ENCODE measurements around the gene RIC1. TPM values are rescaled to one million over a fixed set of nuclear protein-coding genes. Genes with fewer than 3 reads are reported as not detected.

RIC1 gene
- total RNA-seq, 1 experiment from 2014 or later: 25.5 TPM

- Histone ChIP-seq H3K36me3 (ENCODE audit: control insufficient read depth in 1 of 2, insufficient read depth in 2 of 2, low read length in 2 of 2) (no peaks in the 10 kb centered on the region), H3K79me2 (ENCODE audit: insufficient read depth, low read length) (no peaks in the 10 kb centered on the region), H3K4me2 (ENCODE audit: low read length) (no peak overlapping the region), H2AFZ (ENCODE audit: low read depth, low read length, poor library complexity, severe bottlenecking) (no peak overlapping the region), H4K20me1 (ENCODE audit: insufficient read depth) (no peaks in the 10 kb centered on the region), H3K9ac (ENCODE audit: low read length) (no peak overlapping the region), H3K4me3 (replicated peaks in 1 of 2; ENCODE audit: low read depth in 1 of 2, low read length in 2 of 2) (no peak overlapping the region), H3K27me3 (ENCODE audit: insufficient read depth, low read length) (no peaks in the 10 kb centered on the region), H3K9me3 (ENCODE audit: control insufficient read depth in 1 of 2, insufficient read depth in 1 of 2, low read depth in 1 of 2, low read length in 2 of 2) (no peaks in the 10 kb centered on the region), H3K4me1 (ENCODE audit: control insufficient read depth in 1 of 2, insufficient read depth in 2 of 2, low read length in 2 of 2) (0 out of 4 replicates have a peak, but pooled peaks cover 0 to 6% of the 10 kb centered on the region in 2 experiments), H3K27ac (ENCODE audit: low read depth, low read length) (no peak overlapping the region), H3K9me2 (ENCODE audit: insufficient read depth) (no peaks in the 10 kb centered on the region; the same call in 1 of the 2 replicates)
- ChIA-PET POLR2A (interaction anchor here (0.8 kb wide), 1 partner anchor 18 kb away, joined by 3 read pairs; the partner anchor contains the start of gene RIC1), CTCF (no interaction called here), RAD21 (ENCODE audit: low non-redundant PET in 1 of 2, low total read pairs in 2 of 2, uncharacterized antibody in 2 of 2, unreplicated experiment in 2 of 2) (no interaction called here)
- no TSS peak for BruUV-seq (replicated peaks)
- DNase-seq (ENCODE audit: low read depth, low spot score) (no peak), ATAC-seq (no peak)
- TF ChIP-seq EZH2 (IDR thresholded peaks at IDR 0.05): no peak
- no peak for TF ChIP-seq JUND (IDR thresholded peaks at IDR 0.05)
- no peak for TF ChIP-seq SIN3A (IDR thresholded peaks at IDR 0.05; ENCODE audit: low read depth)
- TF ChIP-seq EGR1 (IDR thresholded peaks at IDR 0.05; ENCODE audit: low read depth): no peak
- TF ChIP-seq POLR2AphosphoS5 (IDR thresholded peaks at IDR 0.05; ENCODE audit: low read depth, low read length): no peak
- TF ChIP-seq ZBTB33 (IDR thresholded peaks at IDR 0.05; ENCODE audit: extremely low read depth, insufficient replicate concordance, low read length): no peak
- no peak for TF ChIP-seq YY1 (IDR thresholded peaks at IDR 0.05; ENCODE audit: extremely low read depth, insufficient replicate concordance, low read depth, low read length)
- TF ChIP-seq ZFX (IDR thresholded peaks at IDR 0.05): no peak
- no peak for TF ChIP-seq ELF1 (IDR thresholded peaks at IDR 0.05; ENCODE audit: borderline replicate concordance, low read depth)
- TF ChIP-seq SP1 (IDR thresholded peaks at IDR 0.05; ENCODE audit: low read depth): no peak
- TF ChIP-seq CTCF (IDR thresholded peaks at IDR 0.05 in 2 of 3, conservative IDR thresholded peaks at IDR 0.05 in 1 of 3; ENCODE audit: borderline replicate concordance in 1 of 3, insufficient read depth in 1 of 3, low read depth in 2 of 3, low read length in 2 of 3): no peak
- TF ChIP-seq POLR2A (IDR thresholded peaks at IDR 0.05; ENCODE audit: borderline replicate concordance, extremely low read depth, insufficient read depth, insufficient read length): no peak
- TF ChIP-seq TCF7L2 (IDR thresholded peaks at IDR 0.05; ENCODE audit: borderline replicate concordance, extremely low read depth, insufficient read depth, insufficient read length): no peak
- no peak for TF ChIP-seq SRF (IDR thresholded peaks at IDR 0.05; ENCODE audit: low read depth)
- TF ChIP-seq FOSL1 (IDR thresholded peaks at IDR 0.05; ENCODE audit: low read depth): no peak
- no peak for TF ChIP-seq ZNF274 (IDR thresholded peaks at IDR 0.05; ENCODE audit: low read depth, low read length)
- no peak for TF ChIP-seq RAD21 (IDR thresholded peaks at IDR 0.05; ENCODE audit: low read depth)
- TF ChIP-seq EZH2phosphoT487 (IDR thresholded peaks at IDR 0.05; ENCODE audit: borderline replicate concordance): no peak
- TF ChIP-seq CBX3 (IDR thresholded peaks at IDR 0.05; ENCODE audit: low read depth): no peak
- TF ChIP-seq ATF3 (IDR thresholded peaks at IDR 0.05): no peak
- intact Hi-C loops (cut with micrococcal nuclease): no loop called here
Measured at GRCh38 chr9:5610491-5610890, 18.4 kb upstream of the RIC1 start.

Data from HCT116 (cell line).